NCI-H526 (cell line): ENCODE measurements around the gene LOC128125822.
A peak's percentile ranks its signal among the peaks of the same experiment; 100 is the strongest.
"Not testable (repeated sequence)": the region's sequence is repeated elsewhere in the genome, so short reads cannot be mapped to it uniquely, and the experiment has no call there.

ENCODE experiments used
- DNase-seq, 2 experiments: peaks; one replicate each; lab custom pipeline; 2025; lab: John Stamatoyannopoulos, UW

The LOC128125822 gene

DNA sequence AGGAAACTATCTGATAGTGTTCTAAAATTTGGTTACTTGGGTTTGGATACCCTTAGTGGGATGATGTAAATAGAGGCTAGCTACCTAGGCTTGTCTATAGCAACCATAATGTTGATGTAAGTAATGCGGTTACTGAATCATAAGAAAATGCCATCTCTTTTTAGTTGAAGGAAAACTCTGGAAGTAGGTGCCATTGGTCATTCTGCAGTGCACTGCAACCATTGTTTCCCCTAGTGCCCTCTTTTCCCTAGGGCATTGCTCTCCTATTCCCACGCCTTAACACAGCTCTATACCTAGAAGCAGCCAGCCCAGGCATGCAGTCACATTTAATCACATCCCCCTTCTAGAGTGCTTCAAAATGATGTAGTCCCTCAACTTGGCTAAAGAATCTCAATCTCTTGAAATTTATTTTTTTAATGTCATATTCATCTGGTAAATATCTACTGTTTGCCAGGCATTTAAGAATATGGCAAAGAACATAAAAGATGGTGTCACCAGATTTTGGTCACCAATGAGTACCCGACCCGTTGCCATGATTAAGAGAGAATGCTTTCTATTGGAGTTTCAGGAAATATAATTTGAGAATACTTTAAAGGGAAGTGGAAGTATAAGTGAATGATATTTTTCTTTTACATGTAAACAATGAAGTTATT is 10.4 kb downstream of the LOC128125822 start:
- no peak for DNase-seq

DNA sequence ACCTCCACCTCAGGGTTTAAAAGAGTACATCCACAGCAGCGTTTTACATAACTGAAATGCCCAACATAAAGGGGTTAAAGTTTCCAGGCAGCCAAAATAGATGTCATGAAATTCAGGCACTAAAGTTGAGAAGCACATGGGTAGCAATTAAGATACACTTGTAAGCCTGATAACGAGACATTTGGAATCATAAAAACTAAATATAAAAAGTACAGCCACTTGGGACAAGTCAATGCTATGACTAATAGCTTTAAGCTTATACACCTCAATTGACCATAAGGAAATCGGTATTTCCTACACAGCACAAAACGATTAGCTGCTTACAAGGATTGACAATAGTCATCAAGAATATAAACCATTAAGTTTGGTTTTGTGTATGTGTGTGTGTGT is 11.8 kb downstream of the LOC128125822 start:
- DNase-seq, result no peak

DNA sequence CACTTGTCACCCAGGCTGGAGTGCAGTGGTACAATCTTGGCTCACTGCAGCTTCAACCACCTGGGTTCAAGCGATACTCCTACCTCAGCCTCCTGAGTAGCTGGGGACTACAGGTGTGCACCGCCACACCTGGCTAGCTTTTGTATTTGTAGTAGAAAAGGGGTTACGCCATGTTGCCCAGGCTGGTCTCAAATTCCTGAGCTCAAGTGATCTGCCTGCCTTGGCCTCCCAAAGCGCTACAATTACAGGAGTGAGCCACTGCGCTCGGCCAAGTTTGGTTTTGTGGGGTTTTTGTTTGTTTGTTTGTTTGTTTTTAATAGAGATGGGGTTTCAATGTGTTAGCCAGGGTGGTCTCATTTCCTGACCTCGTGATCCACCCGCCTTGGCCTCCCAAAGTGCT is 12.3 kb downstream of the LOC128125822 start:
- DNase-seq, result no peak

DNA sequence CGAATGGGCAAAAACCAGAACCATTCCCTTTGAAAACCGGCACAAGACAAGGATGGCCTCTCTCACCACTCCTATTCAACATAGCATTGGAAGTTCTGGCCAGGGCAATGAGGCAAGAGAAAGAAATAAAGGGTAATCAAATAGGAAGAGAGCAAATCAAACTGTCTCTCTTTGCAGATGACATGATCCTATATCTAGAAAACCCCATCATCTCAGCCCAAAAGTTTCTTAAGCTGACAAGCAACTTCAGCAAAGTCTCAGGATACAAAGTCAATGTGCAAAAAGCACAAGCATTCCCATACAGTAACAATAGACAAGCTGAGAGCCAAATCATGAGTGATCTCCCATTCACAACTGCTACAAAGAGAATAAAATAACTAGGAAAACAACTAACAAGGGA is 13.4 kb downstream of the LOC128125822 start:
- DNase-seq, result not testable (repeated sequence)

DNA sequence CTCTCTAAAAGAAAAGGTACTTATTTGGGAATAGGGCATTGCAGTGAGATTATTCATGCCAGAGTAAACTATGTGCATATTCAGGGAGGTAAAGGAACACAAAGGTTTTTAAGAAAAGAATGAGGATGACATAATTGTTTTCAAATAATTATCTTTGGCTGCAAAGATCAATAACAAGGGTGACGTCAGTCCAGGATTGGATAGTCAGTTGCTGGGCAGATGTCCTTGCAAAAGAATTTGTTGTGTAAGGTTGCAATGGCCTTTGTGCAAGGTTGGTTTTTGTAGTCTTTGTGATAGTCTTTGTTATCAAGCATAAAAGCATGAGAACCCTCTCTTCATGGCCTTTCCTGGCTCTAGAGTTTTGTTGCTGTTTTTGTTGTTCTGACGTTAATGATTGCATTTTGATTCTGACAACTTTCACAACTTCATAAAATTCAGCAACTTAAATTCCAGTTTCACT is 17.7 kb downstream of the LOC128125822 start:
- no peak for DNase-seq

DNA sequence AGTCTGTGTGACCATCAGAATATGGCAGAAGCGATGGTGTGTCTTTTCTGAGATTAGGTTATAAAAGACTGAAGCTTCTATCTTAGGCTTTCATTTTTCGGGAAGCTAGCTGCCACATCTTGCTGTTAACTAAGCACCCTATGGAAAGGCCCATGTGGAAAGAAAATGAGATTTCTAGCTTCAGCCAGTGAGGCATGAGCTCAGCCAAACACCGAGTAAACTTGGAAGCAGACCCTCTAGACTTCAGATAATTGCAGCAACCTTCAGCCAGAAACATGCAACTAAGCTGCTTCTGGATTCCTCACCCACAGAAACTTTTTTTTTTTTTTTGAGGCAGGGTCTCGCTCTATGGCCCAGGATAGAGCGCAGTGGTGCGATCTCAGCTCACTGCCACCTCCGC is 20.6 kb downstream of the LOC128125822 start:
- no peak for DNase-seq

DNA sequence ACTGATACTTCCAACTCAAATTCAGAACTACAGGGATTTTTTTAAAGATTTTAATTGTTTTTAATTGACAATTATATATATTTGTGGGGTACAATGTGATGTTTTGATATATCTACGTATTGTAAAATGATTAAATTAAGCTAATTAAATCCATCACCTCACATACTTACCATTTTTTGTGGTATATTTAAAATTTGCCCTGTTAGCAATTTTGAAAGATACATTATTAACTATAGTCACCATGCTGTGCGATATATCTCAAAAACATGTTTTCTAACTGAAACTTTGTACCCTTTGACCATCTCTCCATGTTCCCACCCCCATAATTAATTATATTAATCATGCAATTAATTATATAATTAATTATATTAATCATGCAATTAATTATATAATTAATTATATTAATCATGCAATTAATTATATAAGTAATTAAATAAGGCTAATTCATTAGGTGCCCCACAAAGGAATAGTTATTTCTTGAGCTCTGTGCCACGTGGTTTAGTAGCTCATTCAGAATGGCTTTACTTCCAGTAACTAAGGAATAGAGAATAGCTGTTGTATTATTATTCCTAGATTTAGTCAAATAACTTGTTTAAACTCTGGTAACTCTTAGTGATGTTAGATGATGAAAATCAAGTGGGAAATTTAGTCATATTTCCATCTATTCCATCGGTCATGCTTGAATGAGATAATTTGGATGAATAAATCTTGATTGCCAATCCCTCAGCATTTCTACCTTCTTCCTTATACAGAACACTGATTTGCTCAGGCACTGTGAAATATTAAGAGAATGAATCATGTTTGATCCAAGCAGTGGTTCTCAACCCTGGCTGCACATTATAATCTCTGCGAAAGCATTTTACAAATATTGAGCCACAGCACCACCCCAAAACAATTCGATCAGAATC is 25.1 kb downstream of the LOC128125822 start:
- DNase-seq, result peak; percentile 13 to 35

DNA sequence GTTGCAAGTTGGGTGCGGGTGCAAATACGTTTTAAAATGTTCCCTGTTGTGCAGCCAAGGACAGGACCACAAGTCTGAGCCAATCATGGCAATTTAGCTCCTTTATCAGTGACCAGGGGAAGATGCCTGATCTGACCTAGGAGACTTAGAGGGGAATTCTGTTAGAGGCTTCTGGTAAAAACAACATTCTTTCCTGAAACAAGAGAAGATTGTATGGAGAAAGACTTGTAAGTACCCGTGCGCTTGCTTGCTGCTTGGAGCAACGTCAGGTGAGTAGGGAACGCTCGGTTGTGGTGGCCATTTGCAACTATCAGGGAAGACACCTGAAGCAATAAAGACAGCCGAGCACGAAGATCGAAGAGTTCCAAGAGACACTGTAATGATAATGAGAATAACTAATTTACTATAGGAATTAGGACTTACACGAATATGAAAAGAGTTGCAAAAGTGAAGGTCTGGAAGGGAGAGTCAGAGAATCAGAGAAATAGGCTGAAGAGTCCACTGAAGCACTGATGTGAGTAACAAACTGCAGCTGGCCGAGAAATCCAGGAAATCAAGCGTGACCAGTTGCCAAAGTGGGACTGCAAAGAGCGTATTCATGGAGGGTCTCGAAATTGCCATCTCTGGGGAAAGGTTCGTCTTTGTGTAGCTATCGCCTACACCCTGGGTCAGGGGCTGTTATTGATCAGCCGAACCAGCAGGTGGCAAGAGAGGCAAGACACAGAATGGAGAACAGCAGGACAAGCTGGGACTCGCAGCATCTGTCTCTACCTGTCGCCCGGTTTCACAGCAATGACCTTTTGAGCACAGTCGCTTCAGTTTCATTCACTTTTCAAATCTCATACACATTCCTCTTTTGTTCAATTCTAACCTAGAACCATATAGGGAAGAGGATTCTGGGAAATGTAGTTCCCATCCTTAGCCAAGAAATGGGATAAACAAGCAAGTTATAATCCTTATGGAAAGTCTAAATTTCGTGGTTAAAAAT is 26.1 kb downstream of the LOC128125822 start:
- peak; percentile 69 to 80 for DNase-seq

DNA sequence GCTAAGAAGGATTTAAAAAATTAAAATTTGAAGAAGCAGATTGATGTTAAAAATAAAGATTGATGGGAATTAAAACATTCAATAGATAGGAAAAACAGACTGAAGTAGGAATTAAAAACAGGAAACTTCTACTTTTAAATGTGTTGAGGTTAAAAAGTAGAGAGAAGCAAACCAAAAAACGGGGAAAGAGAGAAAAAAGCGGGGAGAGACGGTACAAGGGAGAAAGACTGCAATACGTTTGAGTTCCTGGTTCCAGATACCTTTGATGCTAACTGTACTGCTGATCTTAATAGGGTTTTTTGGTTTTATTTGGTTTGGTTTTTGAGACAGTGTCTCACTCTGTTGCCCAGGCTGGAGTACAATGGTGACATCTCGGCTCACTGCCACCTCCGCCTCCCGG is 27.0 kb downstream of the LOC128125822 start:
- DNase-seq, result no peak

DNA sequence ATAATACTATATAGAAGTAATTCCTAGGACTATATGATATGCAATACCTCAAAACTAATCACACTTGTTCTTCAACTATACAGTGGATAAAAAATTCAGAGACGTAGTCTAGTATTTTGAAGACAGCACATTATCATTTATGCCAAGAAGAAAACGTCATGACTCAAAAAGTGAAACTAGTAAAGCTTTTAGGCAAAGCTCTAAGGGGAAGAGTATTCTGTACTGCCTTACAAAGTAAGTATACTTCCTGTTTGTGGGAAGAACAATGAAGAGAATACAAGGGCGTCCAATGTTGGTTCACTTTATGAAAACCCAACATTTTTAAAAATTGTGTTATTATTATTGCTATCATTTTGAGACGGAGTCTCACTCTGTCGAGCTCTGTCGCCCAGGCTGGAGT is 27.9 kb downstream of the LOC128125822 start:
- no peak for DNase-seq

DNA sequence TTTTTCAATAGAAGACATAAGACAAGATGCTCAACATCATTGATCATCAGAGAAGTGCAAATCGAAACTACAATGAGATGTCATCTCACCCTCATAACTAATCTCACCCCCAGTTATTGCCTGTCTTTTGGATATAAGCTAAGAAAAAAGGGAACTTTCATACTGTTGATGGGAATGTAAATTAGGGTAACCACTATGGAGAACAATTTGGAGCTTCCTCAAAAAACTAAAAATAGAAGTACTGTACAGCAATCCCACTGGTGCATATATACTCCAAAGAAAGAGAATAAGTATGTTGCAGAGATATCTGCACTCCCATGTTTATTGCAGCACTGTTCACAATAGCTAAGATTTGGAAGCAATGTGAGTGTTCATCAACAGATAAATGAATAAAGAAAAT is 37.0 kb downstream of the LOC128125822 start:
- no peak for DNase-seq

DNA sequence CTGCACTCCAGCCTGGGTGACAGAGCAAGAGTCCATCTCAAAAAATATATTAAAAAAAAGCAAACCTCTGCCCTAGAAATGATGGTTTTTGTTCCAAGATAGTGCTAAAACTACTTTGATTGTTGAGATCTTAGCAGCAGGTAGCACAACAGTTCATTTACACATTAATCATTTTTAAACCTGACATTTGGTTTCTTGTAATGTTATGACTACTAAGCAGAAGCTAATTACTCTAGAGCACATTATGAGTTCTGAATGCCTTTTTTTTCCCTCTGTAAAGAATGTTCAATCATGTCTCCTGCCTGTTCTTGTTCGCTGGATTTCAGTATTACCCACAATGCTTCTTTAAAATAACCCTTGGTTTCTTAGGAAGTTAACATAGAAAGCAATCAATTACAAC is 38.7 kb downstream of the LOC128125822 start:
- no peak for DNase-seq

DNA sequence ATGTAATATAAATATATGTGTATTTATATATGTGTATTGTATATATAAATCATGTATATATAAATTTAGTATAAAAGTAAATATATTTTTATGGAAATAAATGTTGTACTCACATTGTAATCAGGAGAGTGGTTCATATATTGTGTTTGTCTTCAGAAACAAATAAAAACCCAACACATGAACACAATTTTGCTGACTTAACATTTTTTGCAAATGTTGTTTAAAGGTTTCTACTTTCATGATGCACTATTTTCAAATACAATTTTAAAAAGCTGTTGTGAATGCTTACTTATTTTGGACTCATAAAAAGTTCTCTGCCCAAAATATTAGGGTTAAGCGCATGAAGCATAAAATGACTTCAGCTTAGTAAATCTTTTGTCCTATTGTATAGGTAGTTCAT is 39.3 kb downstream of the LOC128125822 start:
- no peak for DNase-seq

DNA sequence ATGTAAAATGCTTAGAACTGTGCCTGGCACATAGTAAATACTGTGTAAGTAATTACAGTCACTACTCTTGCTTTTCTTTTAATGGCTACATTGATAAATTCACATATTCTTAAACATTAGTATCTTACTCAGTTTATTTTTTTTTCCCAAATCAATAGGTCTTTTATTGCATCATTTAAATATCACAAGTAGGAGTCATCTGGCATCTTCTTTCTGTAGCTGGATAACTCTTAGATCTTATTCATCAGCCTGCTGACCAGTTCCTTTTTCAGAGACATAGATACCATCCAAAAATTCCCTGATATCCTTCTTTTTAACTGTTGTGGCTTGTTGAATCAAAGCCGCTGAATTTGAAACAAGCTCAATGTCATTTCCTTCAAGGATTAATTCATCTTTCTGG is 43.3 kb downstream of the LOC128125822 start:
- DNase-seq, result no peak
